Colon (tissue), 2 donors: ENCODE measurements around the gene CMTM4.
"Not testable (repeated sequence)": the region's sequence is repeated elsewhere in the genome, so short reads cannot be mapped to it uniquely, and the experiment has no call there.

Source experiments
- FAIRE-seq: peaks from 2 replicates; lab custom pipeline; 2012; peaks lifted over from hg19 to GRCh38; lab: Jason Lieb, UNC
- donor health status: control.
- donor health status: control.

Gene CMTM4

DNA sequence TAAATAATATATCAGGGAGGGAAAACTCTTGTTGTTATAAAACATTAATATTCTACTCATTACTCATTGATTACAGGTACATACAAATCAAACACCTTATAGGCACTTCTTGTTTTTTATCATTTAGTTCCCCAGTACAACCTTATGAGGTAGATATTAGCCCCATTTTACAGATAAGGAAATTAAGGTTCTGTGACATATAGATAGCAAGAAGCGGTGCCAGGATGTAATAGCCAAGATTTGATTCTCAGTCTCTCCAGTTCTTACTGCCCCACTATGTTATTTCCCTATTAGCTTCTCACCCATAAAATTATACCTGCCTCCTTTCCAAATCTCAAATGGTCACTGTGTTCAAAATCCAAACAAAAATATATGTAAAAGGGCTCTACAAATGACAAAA lies 55.2 kb downstream of the CMTM4 start:
- FAIRE-seq, result no peak

- FAIRE-seq, result no peak
Measured at GRCh38 chr16:66640724-66641314, 55.7 kb downstream of the CMTM4 start.

- no peak for FAIRE-seq
Measured at GRCh38 chr16:66639091-66639885, 57.3 kb downstream of the CMTM4 start.

DNA sequence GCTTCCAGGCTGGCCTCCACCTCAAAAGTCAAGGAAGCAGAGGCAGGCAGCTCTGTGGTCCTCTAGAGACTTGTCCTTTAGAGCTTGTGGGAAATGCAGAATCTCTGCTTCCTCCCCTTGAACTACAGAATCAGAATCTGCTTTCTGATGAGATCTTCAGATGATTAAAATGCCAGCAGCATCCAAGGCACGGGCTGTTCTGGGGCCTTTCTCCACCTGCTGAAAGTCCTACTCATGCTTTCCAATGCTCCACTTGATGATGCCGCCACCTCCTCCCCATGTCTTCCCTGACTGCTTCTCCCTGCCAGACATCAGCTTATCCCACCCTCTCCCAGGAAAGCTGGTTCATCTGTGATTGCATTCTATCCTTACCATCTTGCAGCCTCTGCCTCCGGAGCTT lies 58.7 kb downstream of the CMTM4 start:
- no peak for FAIRE-seq

DNA sequence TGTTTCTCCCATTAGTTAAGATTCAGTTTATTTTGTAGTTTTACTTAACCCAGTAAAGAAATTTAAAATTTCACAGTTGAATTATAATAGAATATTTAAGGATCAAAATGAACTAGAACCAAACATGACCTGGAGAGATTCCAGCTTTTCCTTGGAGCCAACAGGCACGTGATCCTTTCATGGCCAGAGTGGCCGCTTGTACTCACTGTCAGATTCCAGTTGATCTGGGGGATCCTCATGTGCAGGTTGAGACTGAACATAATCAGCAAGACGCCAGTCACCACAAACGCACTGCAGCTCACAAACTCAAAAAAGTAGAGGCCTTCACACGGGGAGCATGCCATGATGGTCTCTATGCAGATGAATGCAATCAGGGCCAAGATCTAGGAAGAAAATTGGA lies 60.3 kb downstream of the CMTM4 start:
- no peak for FAIRE-seq

DNA sequence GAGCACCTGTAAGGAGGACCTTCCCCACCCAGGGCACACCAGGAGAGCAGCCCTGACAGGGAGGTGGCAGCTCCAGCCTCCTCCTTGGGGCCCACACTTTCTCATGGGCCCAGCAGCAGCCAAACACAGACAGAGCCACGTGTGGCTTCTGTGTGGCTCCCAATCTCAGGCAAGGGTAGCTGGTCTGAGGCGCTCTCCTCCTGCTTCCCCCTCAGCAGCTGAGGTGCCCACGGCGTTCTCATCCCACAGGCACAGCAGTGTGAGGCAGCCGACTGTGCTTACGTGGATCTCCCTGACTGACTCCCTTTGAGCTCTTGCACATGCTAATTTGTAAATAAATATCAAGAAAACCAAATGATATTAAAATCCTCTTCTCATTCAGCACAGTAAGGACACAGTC lies 61.1 kb downstream of the CMTM4 start:
- no peak for FAIRE-seq

DNA sequence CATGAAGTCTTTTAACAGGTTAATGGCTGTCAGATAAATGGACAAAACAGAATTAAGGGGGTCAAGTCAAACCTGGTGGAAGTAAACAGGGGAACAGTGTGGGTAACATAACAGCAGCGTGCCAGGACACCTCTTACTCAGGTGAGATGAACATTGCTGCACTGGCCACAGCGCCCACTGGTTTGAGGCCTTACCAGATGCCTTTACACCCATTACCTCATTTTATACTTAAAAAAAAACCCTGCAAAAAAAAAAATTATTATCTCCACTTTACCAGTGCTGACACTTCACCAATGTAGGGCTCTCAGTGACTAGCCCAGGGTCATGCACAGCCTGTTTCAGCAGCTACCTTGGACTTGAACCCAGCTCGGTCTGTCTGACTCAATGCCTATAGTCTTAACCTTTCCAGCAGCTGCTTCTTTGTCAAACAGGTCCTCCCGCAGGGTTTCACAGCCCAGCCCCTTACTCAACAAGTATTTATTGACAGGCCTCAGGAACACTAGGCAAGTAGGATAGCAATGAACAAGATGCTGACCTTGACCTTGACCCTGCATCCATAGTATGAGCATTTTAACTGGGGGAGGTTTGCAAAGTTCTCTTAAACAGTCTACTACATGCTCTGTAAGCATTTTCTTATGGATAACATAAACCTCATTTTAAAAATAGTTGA lies 61.9 kb downstream of the CMTM4 start:
- no peak for FAIRE-seq

- FAIRE-seq, result not testable (repeated sequence)
Measured at GRCh38 chr16:66631558-66631957, 65.0 kb downstream of the CMTM4 start.

DNA sequence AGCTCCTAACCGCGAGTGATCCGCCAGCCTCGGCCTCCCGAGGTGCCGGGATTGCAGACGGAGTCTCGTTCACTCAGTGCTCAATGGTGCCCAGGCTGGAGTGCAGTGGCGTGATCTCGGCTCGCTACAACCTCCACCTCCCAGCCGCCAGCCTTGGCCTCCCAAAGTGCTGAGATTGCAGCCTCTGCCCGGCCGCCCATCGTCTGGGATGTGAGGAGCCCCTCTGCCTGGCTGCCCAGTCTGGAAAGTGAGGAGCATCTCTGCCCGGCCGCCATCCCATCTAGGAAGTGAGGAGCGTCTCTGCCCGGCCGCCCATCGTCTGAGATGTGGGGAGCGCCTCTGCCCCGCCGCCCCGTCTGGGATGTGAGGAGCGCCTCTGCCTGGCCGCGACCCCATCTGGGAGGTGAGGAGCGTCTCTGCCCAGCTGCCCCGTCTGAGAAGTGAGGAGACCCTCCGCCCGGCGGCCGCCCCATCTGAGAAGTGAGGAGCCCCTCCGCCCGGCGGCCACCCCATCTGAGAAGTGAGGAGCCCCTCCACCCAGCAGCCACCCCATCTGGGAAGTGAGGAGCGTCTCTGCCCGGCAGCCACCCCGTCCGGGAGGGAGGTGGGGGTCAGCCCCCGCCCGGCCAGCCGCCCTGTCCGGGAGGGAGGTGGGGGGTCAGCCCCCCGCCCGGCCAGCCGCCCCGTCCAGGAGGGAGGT lies 65.8 kb downstream of the CMTM4 start:
- not testable (repeated sequence) for FAIRE-seq

GRCh38 chr16:66629856-66630255 lies 66.7 kb downstream of the CMTM4 start:
- FAIRE-seq, result no peak

- not testable (repeated sequence) for FAIRE-seq
Measured at GRCh38 chr16:66627611-66628378, 68.7 kb downstream of the CMTM4 start.

DNA sequence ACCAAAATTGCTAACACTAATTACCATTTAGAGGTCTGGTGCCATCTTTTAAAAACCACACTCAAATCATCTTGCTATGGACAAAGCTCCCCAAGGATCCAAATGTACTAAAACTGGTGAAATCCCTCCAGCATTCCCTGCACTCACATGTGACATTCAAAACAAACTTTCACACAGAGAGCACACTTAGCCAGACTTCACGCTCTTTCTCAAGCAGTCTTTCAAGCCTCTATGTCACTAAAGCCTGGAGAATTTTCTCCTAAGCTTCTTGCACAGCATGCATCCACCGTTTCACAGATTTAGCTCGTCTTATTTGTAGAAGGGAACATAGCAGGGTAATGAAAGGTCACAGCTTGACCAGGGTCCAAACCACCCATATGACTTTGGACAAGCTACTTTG lies 72.8 kb downstream of the CMTM4 start:
- no peak for FAIRE-seq

- no peak for FAIRE-seq
Measured at GRCh38 chr16:66622863-66623262, 73.7 kb downstream of the CMTM4 start.

DNA sequence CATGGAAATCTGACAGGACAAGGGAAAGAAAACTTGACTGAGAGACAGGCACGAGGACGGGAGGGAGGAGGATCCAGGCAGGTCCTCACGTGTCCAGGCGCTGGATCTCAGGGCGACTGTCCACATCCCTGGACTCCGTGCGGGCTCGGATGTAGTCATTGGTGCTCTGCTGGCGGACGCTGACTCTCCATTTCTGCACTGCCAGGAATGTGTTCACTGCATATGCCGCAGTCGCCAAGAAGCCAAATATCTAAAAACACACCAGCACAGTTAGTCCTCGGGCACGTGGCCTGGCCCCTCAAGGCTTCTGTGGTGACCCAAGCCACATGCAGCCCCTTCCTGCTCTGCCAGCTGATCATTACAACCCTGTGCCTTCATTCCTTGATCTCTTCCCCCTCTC lies 74.6 kb downstream of the CMTM4 start:
- no peak for FAIRE-seq

- FAIRE-seq, result no peak
Measured at GRCh38 chr16:66620429-66620795, 76.1 kb downstream of the CMTM4 start.

GRCh38 chr16:66619534-66620428 lies 76.8 kb downstream of the CMTM4 start:
- no peak for FAIRE-seq

DNA sequence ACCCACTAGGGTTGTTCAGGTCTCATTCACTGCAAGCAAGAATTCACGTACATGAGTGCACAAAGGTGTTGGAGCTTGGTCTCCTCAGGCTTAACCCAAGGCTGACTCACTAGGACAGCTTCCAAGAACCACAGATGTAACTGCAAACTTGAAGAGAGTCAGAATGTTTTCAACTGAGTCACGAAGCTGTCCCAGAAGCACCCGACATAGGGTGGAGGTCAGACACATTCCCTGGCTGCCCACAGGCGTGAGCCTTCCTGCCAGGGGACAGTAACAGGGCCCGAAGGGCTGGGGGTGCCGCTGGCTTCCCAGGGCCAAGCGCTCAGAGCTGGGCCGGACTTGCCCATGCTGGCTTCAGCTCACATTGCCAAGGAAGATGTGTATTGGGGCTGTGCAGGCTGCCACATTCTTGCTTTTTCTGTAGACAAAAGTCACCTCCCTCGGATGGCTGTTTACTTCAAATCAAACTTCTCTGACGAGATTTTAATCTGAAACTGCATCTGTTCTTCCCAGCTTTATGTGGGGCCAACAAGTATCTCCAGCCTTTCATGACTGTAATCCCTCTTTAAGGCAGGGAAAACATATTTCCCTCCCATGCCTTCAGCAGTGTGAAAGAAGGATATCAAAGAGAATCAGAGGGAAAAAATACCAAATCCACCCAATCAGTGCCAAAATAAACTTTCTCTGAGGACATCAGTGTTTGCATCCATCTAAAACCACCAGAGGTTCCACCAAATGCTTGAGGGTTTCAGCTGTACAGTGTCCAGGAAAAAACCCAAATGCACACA lies 77.8 kb downstream of the CMTM4 start:
- FAIRE-seq, result no peak

GRCh38 chr16:66617728-66618127 lies 78.8 kb downstream of the CMTM4 start:
- FAIRE-seq, result no peak

GRCh38 chr16:66617010-66617434 lies 79.5 kb downstream of the CMTM4 start:
- no peak for FAIRE-seq

DNA sequence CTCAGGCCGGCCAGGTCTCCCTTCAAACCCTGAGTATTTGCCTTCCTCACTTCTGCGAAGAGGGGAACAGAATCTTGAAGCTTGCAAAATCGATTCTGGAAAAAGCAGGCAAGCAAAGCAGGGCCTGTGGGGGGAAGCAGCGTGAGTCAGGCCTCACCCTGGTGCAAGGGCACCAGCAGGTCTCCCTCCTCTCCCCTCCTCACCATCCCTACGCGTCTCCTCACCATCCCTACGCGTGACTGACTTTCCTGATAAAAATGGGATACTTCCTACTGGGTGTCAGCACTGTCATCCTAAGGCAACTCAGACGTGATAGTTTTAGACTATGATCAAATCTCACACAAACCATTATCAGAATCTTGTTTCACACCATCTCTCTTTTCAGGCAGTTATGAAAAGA lies 80.0 kb downstream of the CMTM4 start:
- no peak for FAIRE-seq
